K562 (cell line): ENCODE data around the gene PNMT.

Experiments
- CHD1 ChIP-seq: fragments of 200-600 bp; sonication (generic); IDR thresholded peaks from one replicate; pipeline ENCODE4 v1.6.1; 2012; ENCODE audit warnings: mild to moderate bottlenecking, moderate library complexity, low read length, inconsistent platforms
- ERF ChIP-seq: fragments of 450-650 bp; formaldehyde crosslinking; IDR thresholded peaks from 2 replicates; pipeline ENCODE4 v1.4.0; 2020; ENCODE audit warnings: mild to moderate bottlenecking, mixed read lengths
- HEY1 ChIP-seq: fragments of 250-450 bp; sonication (Bioruptor Pico); IDR thresholded peaks from 2 replicates; pipeline ENCODE4 v1.5.0; 2020; ENCODE audit warnings: mild to moderate bottlenecking, moderate library complexity, borderline replicate concordance
- HNRNPLL ChIP-seq: fragments of 200-400 bp; formaldehyde crosslinking; IDR thresholded peaks from 2 replicates; pipeline ENCODE4 v1.6.1; 2017; ENCODE audit warnings: low read length, low read depth, mild to moderate bottlenecking; ENCODE audit not compliant: poor library complexity, severe bottlenecking
- SMC3 ChIP-seq: conservative IDR thresholded peaks from 2 replicates; pipeline ENCODE4 v1.6.1; 2011; ENCODE audit warnings: low read depth, low read length, improper control_type of control experiment; ENCODE audit not compliant: insufficient read depth
- ZEB2 ChIP-seq: fragments of 450-650 bp; IDR thresholded peaks from 2 replicates; pipeline ENCODE4 v1.6.1; 2016
- ZNF263 ChIP-seq: sonication (generic); formaldehyde crosslinking; IDR thresholded peaks from 2 replicates; pipeline ENCODE4 v1.8.0; 2022; ENCODE audit warnings: mild to moderate bottlenecking, missing genetic modification reagents, borderline replicate concordance
- TF ChIP-seq, protein P1 (sequence below): fragments of 450-650 bp; IDR thresholded peaks from 2 replicates; pipeline ENCODE4 v1.6.1; 2016; ENCODE audit warnings: low read depth, mild to moderate bottlenecking, moderate library complexity
- TF ChIP-seq, protein P2 (sequence below), 3 experiments: IDR thresholded peaks in 2 of 3; conservative IDR thresholded peaks in 1 of 3; 2 replicates each; pipeline ENCODE4 v1.5.1; 2011 to 2012; ENCODE audit warnings: low read length in 3 of 3, mild to moderate bottlenecking in 3 of 3, control low read depth in 2 of 3, improper control_type of control experiment in 1 of 3, inconsistent platforms in 1 of 3, low read depth in 1 of 3, mixed read lengths in 1 of 3, moderate library complexity in 1 of 3; ENCODE audit not compliant: insufficient read depth in 2 of 3

DNA sequence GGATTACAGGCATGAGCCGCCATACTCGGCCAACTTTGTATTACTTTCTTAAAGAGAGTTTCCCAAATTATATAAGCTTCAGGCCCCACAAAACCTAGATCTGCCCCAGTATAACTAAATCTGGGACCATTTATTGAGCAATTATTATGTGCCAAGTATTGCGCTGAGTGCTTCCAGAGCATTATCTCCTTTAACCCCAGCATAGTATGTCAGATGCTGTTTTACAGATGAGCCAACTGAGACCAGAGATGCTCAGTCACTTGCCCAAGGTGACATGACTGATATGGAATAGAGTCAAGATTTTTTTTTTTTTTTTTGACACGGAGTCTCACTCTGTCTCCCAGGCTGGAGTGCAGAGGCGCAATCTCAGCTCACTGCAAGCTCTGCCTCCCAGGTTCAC is 29.7 kb downstream of the PNMT start:
- TF ChIP-seq ERF (CRISPR knock-in tag) (no peak), ZEB2 (no peak), HNRNPLL (no peak), SMC3 (no peak), HEY1 (CRISPR knock-in tag) (no peak), CHD1 (no peak), ZNF263 (CRISPR knock-in tag) (no peak)
- TF ChIP-seq, protein P1, sequence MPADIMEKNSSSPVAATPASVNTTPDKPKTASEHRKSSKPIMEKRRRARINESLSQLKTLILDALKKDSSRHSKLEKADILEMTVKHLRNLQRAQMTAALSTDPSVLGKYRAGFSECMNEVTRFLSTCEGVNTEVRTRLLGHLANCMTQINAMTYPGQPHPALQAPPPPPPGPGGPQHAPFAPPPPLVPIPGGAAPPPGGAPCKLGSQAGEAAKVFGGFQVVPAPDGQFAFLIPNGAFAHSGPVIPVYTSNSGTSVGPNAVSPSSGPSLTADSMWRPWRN = no peak
- TF ChIP-seq, protein P2, sequence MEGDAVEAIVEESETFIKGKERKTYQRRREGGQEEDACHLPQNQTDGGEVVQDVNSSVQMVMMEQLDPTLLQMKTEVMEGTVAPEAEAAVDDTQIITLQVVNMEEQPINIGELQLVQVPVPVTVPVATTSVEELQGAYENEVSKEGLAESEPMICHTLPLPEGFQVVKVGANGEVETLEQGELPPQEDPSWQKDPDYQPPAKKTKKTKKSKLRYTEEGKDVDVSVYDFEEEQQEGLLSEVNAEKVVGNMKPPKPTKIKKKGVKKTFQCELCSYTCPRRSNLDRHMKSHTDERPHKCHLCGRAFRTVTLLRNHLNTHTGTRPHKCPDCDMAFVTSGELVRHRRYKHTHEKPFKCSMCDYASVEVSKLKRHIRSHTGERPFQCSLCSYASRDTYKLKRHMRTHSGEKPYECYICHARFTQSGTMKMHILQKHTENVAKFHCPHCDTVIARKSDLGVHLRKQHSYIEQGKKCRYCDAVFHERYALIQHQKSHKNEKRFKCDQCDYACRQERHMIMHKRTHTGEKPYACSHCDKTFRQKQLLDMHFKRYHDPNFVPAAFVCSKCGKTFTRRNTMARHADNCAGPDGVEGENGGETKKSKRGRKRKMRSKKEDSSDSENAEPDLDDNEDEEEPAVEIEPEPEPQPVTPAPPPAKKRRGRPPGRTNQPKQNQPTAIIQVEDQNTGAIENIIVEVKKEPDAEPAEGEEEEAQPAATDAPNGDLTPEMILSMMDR (IDR thresholded peaks at IDR 0.05 in 2 of 3, conservative IDR thresholded peaks at IDR 0.05 in 1 of 3; ENCODE audit: insufficient read depth in 2 of 3, low read depth in 1 of 3, low read length in 3 of 3) = no peak
